ENCODE measurements around the gene FHIT. TPM values are rescaled to one million over a fixed set of nuclear protein-coding genes. Genes with fewer than 3 reads are reported as not detected.

FHIT gene
- total RNA-seq, 1 donor from 2014 or later: 22.6 TPM

- no peak overlapping the region for H3K27ac Mint-ChIP-seq
- no peak overlapping the region for H3K4me3 Mint-ChIP-seq
- no peaks in the 10 kb centered on the region for H3K4me1 Mint-ChIP-seq (ENCODE audit: low read depth)
- peaks cover 4% of the 10 kb centered on the region for H3K9me3 Mint-ChIP-seq
- H3K36me3 Mint-ChIP-seq (ENCODE audit: low read depth): no peaks in the 10 kb centered on the region
- H3K27me3 Mint-ChIP-seq (ENCODE audit: insufficient read depth): no peaks in the 10 kb centered on the region
- intact Hi-C loops (cut with micrococcal nuclease): no loop called here
- no peak for DNase-seq (ENCODE audit: low spot score)
Observed at GRCh38 chr3:60226912-60227311, 1024.3 kb downstream of the FHIT start.

GRCh38 chr3:60225848-60226247 is 1025.4 kb downstream of the FHIT start:
- Mint-ChIP-seq H3K36me3 (ENCODE audit: low read depth) (no peaks in the 10 kb centered on the region), H3K9me3 (no peaks in the 10 kb centered on the region), H3K4me3 (no peak overlapping the region), H3K27me3 (ENCODE audit: insufficient read depth) (no peaks in the 10 kb centered on the region), H3K4me1 (ENCODE audit: low read depth) (no peaks in the 10 kb centered on the region), H3K27ac (no peak overlapping the region)
- intact Hi-C loops (cut with micrococcal nuclease): no loop called here
- no peak for DNase-seq (ENCODE audit: low spot score)

GRCh38 chr3:60220768-60221167 is 1030.5 kb downstream of the FHIT start:
- intact Hi-C loops (cut with micrococcal nuclease): no loop called here
- no peak overlapping the region for H3K27ac Mint-ChIP-seq
- H3K36me3 Mint-ChIP-seq (ENCODE audit: low read depth): no peaks in the 10 kb centered on the region
- H3K4me3 Mint-ChIP-seq: no peak overlapping the region
- H3K9me3 Mint-ChIP-seq: no peaks in the 10 kb centered on the region
- H3K27me3 Mint-ChIP-seq (ENCODE audit: insufficient read depth): no peaks in the 10 kb centered on the region
- no peak for DNase-seq (ENCODE audit: low spot score)
- no peaks in the 10 kb centered on the region for H3K4me1 Mint-ChIP-seq (ENCODE audit: low read depth)

- DNase-seq (ENCODE audit: low spot score): no peak
- H3K27me3 Mint-ChIP-seq (ENCODE audit: insufficient read depth): no peaks in the 10 kb centered on the region
- no peaks in the 10 kb centered on the region for H3K36me3 Mint-ChIP-seq (ENCODE audit: low read depth)
- H3K4me1 Mint-ChIP-seq (ENCODE audit: low read depth): no peaks in the 10 kb centered on the region
- H3K27ac Mint-ChIP-seq: no peak overlapping the region
- intact Hi-C loops (cut with micrococcal nuclease): no loop called here
- no peak overlapping the region for H3K4me3 Mint-ChIP-seq
- H3K9me3 Mint-ChIP-seq: no peaks in the 10 kb centered on the region
Observed at GRCh38 chr3:60219501-60219900, 1031.8 kb downstream of the FHIT start.

- DNase-seq (ENCODE audit: low spot score): no peak
- Mint-ChIP-seq H3K27ac (no peak overlapping the region), H3K27me3 (ENCODE audit: insufficient read depth) (no peaks in the 10 kb centered on the region), H3K36me3 (ENCODE audit: low read depth) (no peaks in the 10 kb centered on the region), H3K4me1 (ENCODE audit: low read depth) (no peaks in the 10 kb centered on the region), H3K4me3 (no peak overlapping the region), H3K9me3 (no peaks in the 10 kb centered on the region)
- intact Hi-C loops (cut with micrococcal nuclease): no loop called here
Observed at GRCh38 chr3:60217156-60217911, 1033.9 kb downstream of the FHIT start.

GRCh38 chr3:60216462-60217075 is 1034.7 kb downstream of the FHIT start:
- intact Hi-C loops (cut with micrococcal nuclease): no loop called here
- H3K36me3 Mint-ChIP-seq (ENCODE audit: low read depth): no peaks in the 10 kb centered on the region
- H3K4me1 Mint-ChIP-seq (ENCODE audit: low read depth): no peaks in the 10 kb centered on the region
- H3K4me3 Mint-ChIP-seq: no peak overlapping the region
- no peak for DNase-seq (ENCODE audit: low spot score)
- no peaks in the 10 kb centered on the region for H3K27me3 Mint-ChIP-seq (ENCODE audit: insufficient read depth)
- no peaks in the 10 kb centered on the region for H3K9me3 Mint-ChIP-seq
- no peak overlapping the region for H3K27ac Mint-ChIP-seq

- H3K4me3 Mint-ChIP-seq: no peak overlapping the region
- intact Hi-C loops (cut with micrococcal nuclease): no loop called here
- H3K27ac Mint-ChIP-seq: no peak overlapping the region
- no peaks in the 10 kb centered on the region for H3K36me3 Mint-ChIP-seq (ENCODE audit: low read depth)
- no peaks in the 10 kb centered on the region for H3K27me3 Mint-ChIP-seq (ENCODE audit: insufficient read depth)
- no peaks in the 10 kb centered on the region for H3K4me1 Mint-ChIP-seq (ENCODE audit: low read depth)
- no peaks in the 10 kb centered on the region for H3K9me3 Mint-ChIP-seq
- no peak for DNase-seq (ENCODE audit: low spot score)
Observed at GRCh38 chr3:60215946-60216345, 1035.3 kb downstream of the FHIT start.

- intact Hi-C loops (cut with micrococcal nuclease): no loop called here
- Mint-ChIP-seq H3K36me3 (ENCODE audit: low read depth) (peaks cover 4% of the 10 kb centered on the region), H3K4me1 (ENCODE audit: low read depth) (no peaks in the 10 kb centered on the region), H3K4me3 (no peak overlapping the region), H3K27ac (no peak overlapping the region), H3K9me3 (peaks cover 9% of the 10 kb centered on the region), H3K27me3 (ENCODE audit: insufficient read depth) (no peaks in the 10 kb centered on the region)
- DNase-seq (ENCODE audit: low spot score): no peak
Observed at GRCh38 chr3:60207905-60208304, 1043.3 kb downstream of the FHIT start.

- Mint-ChIP-seq H3K36me3 (ENCODE audit: low read depth) (peaks cover 6% of the 10 kb centered on the region), H3K27me3 (ENCODE audit: insufficient read depth) (no peaks in the 10 kb centered on the region), H3K27ac (no peak overlapping the region), H3K4me3 (no peak overlapping the region), H3K4me1 (ENCODE audit: low read depth) (no peaks in the 10 kb centered on the region), H3K9me3 (peaks cover 9% of the 10 kb centered on the region)
- no peak for DNase-seq (ENCODE audit: low spot score)
- intact Hi-C loops (cut with micrococcal nuclease): no loop called here
Observed at GRCh38 chr3:60206206-60206605, 1045.0 kb downstream of the FHIT start.

- DNase-seq (ENCODE audit: low spot score): no peak
- intact Hi-C loops (cut with micrococcal nuclease): no loop called here
- Mint-ChIP-seq H3K36me3 (ENCODE audit: low read depth) (peaks cover 8% of the 10 kb centered on the region), H3K9me3 (peaks cover 3% of the 10 kb centered on the region), H3K4me3 (no peak overlapping the region), H3K27me3 (ENCODE audit: insufficient read depth) (no peaks in the 10 kb centered on the region), H3K4me1 (ENCODE audit: low read depth) (no peaks in the 10 kb centered on the region), H3K27ac (no peak overlapping the region)
Observed at GRCh38 chr3:60202052-60202726, 1049.1 kb downstream of the FHIT start.

- peaks cover 5% of the 10 kb centered on the region for H3K9me3 Mint-ChIP-seq
Observed at GRCh38 chr3:60199306-60199705, 1051.9 kb downstream of the FHIT start.

GRCh38 chr3:60198179-60198720 is 1053.0 kb downstream of the FHIT start:
- Mint-ChIP-seq H3K4me1 (ENCODE audit: low read depth) (peaks cover 9% of the 10 kb centered on the region), H3K27ac (no peak overlapping the region), H3K9me3 (peaks cover 14% of the 10 kb centered on the region)

More at GRCh38 chr3:60199306-60199705, 1051.9 kb downstream of the FHIT start:
- Mint-ChIP-seq H3K4me1 (ENCODE audit: low read depth) (no peaks in the 10 kb centered on the region), H3K27ac (no peak overlapping the region), H3K36me3 (ENCODE audit: low read depth) (peaks cover 8% of the 10 kb centered on the region), H3K4me3 (no peak overlapping the region), H3K27me3 (ENCODE audit: insufficient read depth) (no peaks in the 10 kb centered on the region)
- intact Hi-C loops (cut with micrococcal nuclease): no loop called here
- no peak for DNase-seq (ENCODE audit: low spot score)

More at GRCh38 chr3:60198179-60198720, 1053.0 kb downstream of the FHIT start:
- H3K36me3 Mint-ChIP-seq (ENCODE audit: low read depth): peaks cover 12% of the 10 kb centered on the region
- no peak overlapping the region for H3K4me3 Mint-ChIP-seq
- DNase-seq (ENCODE audit: low spot score): no peak
- no peaks in the 10 kb centered on the region for H3K27me3 Mint-ChIP-seq (ENCODE audit: insufficient read depth)
- intact Hi-C loops (cut with micrococcal nuclease): no loop called here
